AG10803 (cell line): ENCODE measurements around the gene MAF.

Experiments used
- DNase-seq: peaks from one replicate; pipeline ENCODE4 v3.0.0; 2010; ENCODE audit warnings: low read depth
- H3K4me3 ChIP-seq: 2 replicates; pipeline ENCODE4 v1.5.1; 2011; ENCODE audit warnings: mild to moderate bottlenecking, low read length, control low read depth
- TF ChIP-seq, protein P1 (sequence below): conservative IDR thresholded peaks from 2 replicates; pipeline ENCODE4 v1.5.1; 2011; ENCODE audit warnings: mild to moderate bottlenecking, low read length, control low read depth, inconsistent platforms

The MAF gene

DNA sequence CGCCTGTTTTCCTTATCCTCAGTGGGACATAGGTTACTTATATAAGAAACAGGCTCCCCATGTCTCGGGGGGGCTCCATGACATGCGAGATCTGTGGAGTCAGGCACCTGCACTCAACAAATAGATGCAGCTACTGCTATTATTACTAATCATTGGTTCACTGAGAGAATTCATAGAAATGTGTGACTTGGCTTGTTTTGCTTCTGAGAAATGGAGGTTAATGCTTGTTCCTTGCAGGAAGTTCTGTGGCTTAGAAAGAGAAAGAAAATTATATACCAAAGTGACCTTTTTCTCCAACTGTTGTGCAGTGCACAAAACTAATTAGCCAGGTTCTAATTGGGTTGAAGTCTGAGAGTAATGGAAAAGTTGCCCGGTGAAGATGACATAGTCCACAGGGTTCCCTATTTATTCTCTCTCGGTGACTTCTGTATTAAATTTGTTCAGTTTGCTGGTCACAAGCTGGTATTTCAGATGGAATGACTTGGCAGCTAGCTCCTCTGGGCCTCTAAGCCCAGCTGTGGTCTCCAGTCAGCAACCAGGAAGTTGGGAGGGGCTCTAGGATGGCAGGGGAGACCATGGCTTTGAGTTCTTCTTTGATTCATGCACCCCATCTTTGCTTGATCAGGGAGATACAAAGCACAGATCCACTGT is 17.6 kb upstream of the MAF start:
- no peak for DNase-seq
- no peak overlapping the region for H3K4me3 ChIP-seq
- TF ChIP-seq, protein P1, sequence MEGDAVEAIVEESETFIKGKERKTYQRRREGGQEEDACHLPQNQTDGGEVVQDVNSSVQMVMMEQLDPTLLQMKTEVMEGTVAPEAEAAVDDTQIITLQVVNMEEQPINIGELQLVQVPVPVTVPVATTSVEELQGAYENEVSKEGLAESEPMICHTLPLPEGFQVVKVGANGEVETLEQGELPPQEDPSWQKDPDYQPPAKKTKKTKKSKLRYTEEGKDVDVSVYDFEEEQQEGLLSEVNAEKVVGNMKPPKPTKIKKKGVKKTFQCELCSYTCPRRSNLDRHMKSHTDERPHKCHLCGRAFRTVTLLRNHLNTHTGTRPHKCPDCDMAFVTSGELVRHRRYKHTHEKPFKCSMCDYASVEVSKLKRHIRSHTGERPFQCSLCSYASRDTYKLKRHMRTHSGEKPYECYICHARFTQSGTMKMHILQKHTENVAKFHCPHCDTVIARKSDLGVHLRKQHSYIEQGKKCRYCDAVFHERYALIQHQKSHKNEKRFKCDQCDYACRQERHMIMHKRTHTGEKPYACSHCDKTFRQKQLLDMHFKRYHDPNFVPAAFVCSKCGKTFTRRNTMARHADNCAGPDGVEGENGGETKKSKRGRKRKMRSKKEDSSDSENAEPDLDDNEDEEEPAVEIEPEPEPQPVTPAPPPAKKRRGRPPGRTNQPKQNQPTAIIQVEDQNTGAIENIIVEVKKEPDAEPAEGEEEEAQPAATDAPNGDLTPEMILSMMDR = no peak

DNA sequence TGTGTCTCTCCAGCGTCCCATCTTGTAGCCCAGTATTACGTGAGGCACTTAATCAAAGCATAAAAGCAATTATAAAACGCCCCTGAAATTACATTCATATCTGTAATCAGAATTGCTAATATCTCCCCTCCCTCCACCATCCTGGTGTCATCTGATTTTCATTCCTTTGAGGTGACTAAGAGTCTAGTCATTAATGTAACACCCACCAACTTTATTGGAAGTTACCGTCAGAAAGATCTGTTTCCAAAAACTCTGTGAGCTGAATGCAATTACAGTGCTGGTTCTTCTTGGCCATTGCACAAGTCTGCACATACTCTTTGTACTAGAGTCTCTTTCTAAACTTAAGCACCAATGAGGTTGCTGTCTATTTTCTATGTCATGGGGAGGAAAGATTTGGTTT is 12.5 kb upstream of the MAF start:
- H3K4me3 ChIP-seq = no peak overlapping the region
- peak; percentile 4 for DNase-seq
- TF ChIP-seq, protein P1 = no peak

DNA sequence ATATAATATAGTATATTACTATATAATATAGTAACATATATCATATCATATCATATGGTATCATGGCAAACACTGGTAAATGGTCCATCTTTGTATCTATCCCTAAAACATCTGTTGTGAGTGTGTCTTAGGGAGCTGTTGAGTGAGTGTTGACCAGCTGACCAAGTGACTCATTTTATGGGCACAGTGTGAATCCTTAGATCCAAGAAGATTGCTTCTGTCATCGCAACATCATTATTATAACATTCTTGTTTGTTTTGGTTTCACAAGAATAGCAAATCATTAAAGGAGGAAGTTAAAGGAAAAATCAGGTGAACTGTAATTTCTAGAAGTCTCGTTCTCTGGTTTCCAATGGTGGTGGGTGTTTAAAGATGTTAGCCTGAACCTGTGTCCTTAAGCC is 11.7 kb upstream of the MAF start:
- DNase-seq = no peak
- H3K4me3 ChIP-seq = no peak overlapping the region
- TF ChIP-seq, protein P1 = no peak

GRCh38 chr16:79610771-79611170 is 10.2 kb upstream of the MAF start:
- DNase-seq = no peak
- TF ChIP-seq, protein P1 = no peak
- no peak overlapping the region for H3K4me3 ChIP-seq

- TF ChIP-seq, protein P1 = no peak
- no peak overlapping the region for H3K4me3 ChIP-seq
- DNase-seq = no peak
These were observed 9.3 kb upstream of the MAF start for GRCh38 chr16:79609861-79610260.

GRCh38 chr16:79608976-79609375 is 8.4 kb upstream of the MAF start:
- TF ChIP-seq, protein P1 = no peak
- no peak for DNase-seq
- H3K4me3 ChIP-seq = no peak overlapping the region

GRCh38 chr16:79607587-79607986 is 7.0 kb upstream of the MAF start:
- peak; percentile 41 for DNase-seq
- H3K4me3 ChIP-seq = no peak overlapping the region
- TF ChIP-seq, protein P1 = no peak
